GM12874 (cell line): ENCODE results near the gene CCL20.

Experiments
- CTCF ChIP-seq: IDR thresholded peaks from 2 replicates; pipeline ENCODE4 v1.5.1; 2011; ENCODE audit warnings: low read depth, mild to moderate bottlenecking, control low read depth, low read length, moderate library complexity; ENCODE audit not compliant: insufficient read depth

CCL20 gene

GRCh38 chr2:227774895-227775842, 38.5 kb upstream of the CCL20 start:
- TF ChIP-seq CTCF, result no peak

GRCh38 chr2:227780981-227781615, 32.5 kb upstream of the CCL20 start:
- TF ChIP-seq CTCF, result no peak

DNA sequence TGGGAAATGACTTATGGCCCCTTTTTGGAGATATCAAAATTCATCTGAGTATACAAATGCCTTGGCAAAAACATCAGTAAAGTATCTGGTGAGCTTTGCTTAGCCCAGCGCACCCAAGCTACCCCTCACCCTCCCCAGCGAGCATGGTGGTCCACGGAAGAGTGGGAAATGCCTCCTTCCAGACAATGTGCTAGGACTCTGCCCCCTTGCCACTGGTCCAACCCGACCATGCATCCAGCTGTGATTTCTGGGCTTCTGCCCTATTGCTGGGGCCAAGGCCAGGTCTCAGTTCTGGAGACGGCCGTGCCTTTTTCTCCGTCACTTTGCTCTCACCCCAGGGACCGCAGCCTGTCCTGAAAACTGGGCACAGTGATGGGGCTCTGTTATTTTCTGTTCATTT, 31.8 kb upstream of the CCL20 start:
- no peak for TF ChIP-seq CTCF

- no peak for TF ChIP-seq CTCF
These were observed 30.8 kb upstream of the CCL20 start for GRCh38 chr2:227782804-227783203.

- TF ChIP-seq CTCF, result no peak
These were observed 30.1 kb upstream of the CCL20 start for GRCh38 chr2:227783404-227784138.

- TF ChIP-seq CTCF, result no peak
These were observed 28.3 kb upstream of the CCL20 start for GRCh38 chr2:227785293-227785692.

DNA sequence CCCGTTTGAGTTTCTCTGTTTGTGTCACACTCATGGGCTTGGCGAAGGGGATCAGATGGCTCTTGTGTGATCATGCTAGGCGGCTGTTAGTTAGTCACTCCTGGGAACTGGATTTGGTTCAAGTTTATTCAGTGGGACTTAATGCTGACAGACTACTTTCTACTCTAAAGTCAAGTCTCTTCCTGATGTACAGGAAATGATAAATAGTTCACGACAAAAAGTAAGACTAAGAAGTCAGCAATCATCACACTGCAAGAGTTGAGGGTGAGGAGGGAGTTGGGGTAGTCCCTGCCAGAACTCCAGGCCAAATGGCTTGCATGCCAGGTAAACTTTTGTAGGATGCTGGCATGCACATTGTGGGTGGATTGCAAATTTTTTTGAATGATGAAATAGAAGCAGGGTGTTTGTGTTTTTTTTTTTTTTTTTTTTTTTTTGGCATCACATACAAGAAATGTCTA, 25.1 kb upstream of the CCL20 start:
- no peak for TF ChIP-seq CTCF
